Measurements from ENCODE around the gene ERG28. TPM values are rescaled to one million over a fixed set of nuclear protein-coding genes. Genes with fewer than 3 reads are reported as not detected.
A peak's percentile ranks its signal among the peaks of the same experiment; 100 is the strongest.

The ERG28 gene
- total RNA-seq, 3 donors from 2014 or later (not counting 1 experiment from before 2014, with no cell fraction given), result 10.5 to 11.1 (median 10.9) TPM

GRCh38 chr14:75662966-75663365, 2.3 kb upstream of the ERG28 start:
- Mint-ChIP-seq H3K27me3 (ENCODE audit: low read depth in 2 of 2) (no peaks in the 10 kb centered on the region), H3K4me1 (peaks cover 20 to 24% of the 10 kb centered on the region in 2 donors), H3K36me3 (no peaks in the 10 kb centered on the region), H3K27ac (no peak overlapping the region), H3K4me3 (peak overlapping the region; percentile 55), H3K9me3 (no peaks in the 10 kb centered on the region)
- Histone ChIP-seq H3K27me3 (ENCODE audit: control insufficient read depth, insufficient read depth, low read length) (no peaks in the 10 kb centered on the region), H3K9me3 (ENCODE audit: control insufficient read depth, insufficient read depth, low read length) (no peaks in the 10 kb centered on the region), H3K4me3 (ENCODE audit: low read length) (no peak overlapping the region), H3K36me3 (ENCODE audit: control insufficient read depth, insufficient read depth, low read length) (no peaks in the 10 kb centered on the region), H3K4me1 (ENCODE audit: control insufficient read depth, insufficient read depth, low read length) (peaks cover 10% of the 10 kb centered on the region), H3K27ac (ENCODE audit: low read length) (no peak overlapping the region)
- intact Hi-C loops (cut with micrococcal nuclease), result loop anchor here (5.0 kb wide), 1 partner anchor 951 kb away; the partner anchor contains the start of genes AREL1 and FCF1
- DNase-seq (no peak), ATAC-seq (no peak)
- WGBS (ENCODE audit: insufficient coverage), result 98% methylated on average over 3 of the region's 3 CpGs
- no peak for TF ChIP-seq CTCF (IDR thresholded peaks at IDR 0.05)

GRCh38 chr14:75661499-75661814, 781 bp upstream of the ERG28 start:
- no peak for TF ChIP-seq CTCF (IDR thresholded peaks at IDR 0.05)

GRCh38 chr14:75660238-75660629, 442 bp downstream of the ERG28 start:
- Mint-ChIP-seq H3K9me3 (no peaks in the 10 kb centered on the region), H3K36me3 (no peaks in the 10 kb centered on the region), H3K4me1 (peaks cover 20 to 24% of the 10 kb centered on the region in 2 donors), H3K27ac (peak overlapping the region; percentile 91 to 95), H3K4me3 (peak overlapping the region; percentile 91), H3K27me3 (ENCODE audit: low read depth in 2 of 2) (no peaks in the 10 kb centered on the region)
- no peak for TF ChIP-seq CTCF (IDR thresholded peaks at IDR 0.05)
- intact Hi-C loops (cut with micrococcal nuclease), result loop anchor here (2.0 to 5.0 kb wide), 2 partner anchors 325 to 948 kb away; partner anchors contain the start of genes AREL1, FCF1 and IFT43
- ATAC-seq (no peak), DNase-seq (no peak)
- Histone ChIP-seq H3K27me3 (ENCODE audit: control insufficient read depth, insufficient read depth, low read length) (no peaks in the 10 kb centered on the region), H3K4me3 (ENCODE audit: low read length) (peak overlapping the region; percentile 91), H3K9me3 (ENCODE audit: control insufficient read depth, insufficient read depth, low read length) (no peaks in the 10 kb centered on the region), H3K36me3 (ENCODE audit: control insufficient read depth, insufficient read depth, low read length) (peaks cover 7% of the 10 kb centered on the region), H3K27ac (ENCODE audit: low read length) (peak overlapping the region; percentile 90), H3K4me1 (ENCODE audit: control insufficient read depth, insufficient read depth, low read length) (peaks cover 10% of the 10 kb centered on the region)
- 9% methylated on average over 4 of the region's 4 CpGs for WGBS (ENCODE audit: insufficient coverage)

More at GRCh38 chr14:75661499-75661814, 781 bp upstream of the ERG28 start:
- Mint-ChIP-seq H3K9me3 (no peaks in the 10 kb centered on the region), H3K4me3 (peak overlapping the region; percentile 91), H3K4me1 (peaks cover 20 to 24% of the 10 kb centered on the region in 2 donors), H3K27me3 (ENCODE audit: low read depth in 2 of 2) (no peaks in the 10 kb centered on the region), H3K27ac (peak overlapping the region; percentile 91 to 95), H3K36me3 (no peaks in the 10 kb centered on the region)
- H3K27me3 ChIP-seq (ENCODE audit: control insufficient read depth, insufficient read depth, low read length), result no peaks in the 10 kb centered on the region
- 1% methylated on average over 18 of the region's 18 CpGs for WGBS (ENCODE audit: insufficient coverage)
- H3K9me3 ChIP-seq (ENCODE audit: control insufficient read depth, insufficient read depth, low read length), result no peaks in the 10 kb centered on the region
- peaks cover 10% of the 10 kb centered on the region for H3K4me1 ChIP-seq (ENCODE audit: control insufficient read depth, insufficient read depth, low read length)
- DNase-seq (no peak), ATAC-seq (no peak)
- peaks cover 3% of the 10 kb centered on the region for H3K36me3 ChIP-seq (ENCODE audit: control insufficient read depth, insufficient read depth, low read length)
- H3K27ac ChIP-seq (ENCODE audit: low read length), result peak overlapping the region; percentile 90
- peak overlapping the region; percentile 91 for H3K4me3 ChIP-seq (ENCODE audit: low read length)
- intact Hi-C loops (cut with micrococcal nuclease), result loop anchor here (2.0 to 5.0 kb wide), 2 partner anchors 323 to 949 kb away; partner anchors contain the start of genes AREL1, FCF1 and IFT43

- no CpG with 5 or more reads among the region's 2 CpGs for WGBS (ENCODE audit: insufficient coverage)
- Mint-ChIP-seq H3K36me3 (no peaks in the 10 kb centered on the region), H3K27me3 (ENCODE audit: low read depth in 2 of 2) (no peaks in the 10 kb centered on the region), H3K4me3 (no peak overlapping the region), H3K9me3 (no peaks in the 10 kb centered on the region), H3K27ac (peak overlapping the region; percentile 25 to 49), H3K4me1 (peaks cover 20 to 24% of the 10 kb centered on the region in 2 donors)
- peaks cover 10% of the 10 kb centered on the region for H3K4me1 ChIP-seq (ENCODE audit: control insufficient read depth, insufficient read depth, low read length)
- no peak for TF ChIP-seq CTCF (IDR thresholded peaks at IDR 0.05)
- no peak overlapping the region for H3K4me3 ChIP-seq (ENCODE audit: low read length)
- DNase-seq (no peak), ATAC-seq (no peak)
- H3K9me3 ChIP-seq (ENCODE audit: control insufficient read depth, insufficient read depth, low read length), result no peaks in the 10 kb centered on the region
- peaks cover 14% of the 10 kb centered on the region for H3K36me3 ChIP-seq (ENCODE audit: control insufficient read depth, insufficient read depth, low read length)
- no peaks in the 10 kb centered on the region for H3K27me3 ChIP-seq (ENCODE audit: control insufficient read depth, insufficient read depth, low read length)
- no peak overlapping the region for H3K27ac ChIP-seq (ENCODE audit: low read length)
- intact Hi-C loops (cut with micrococcal nuclease), result no loop called here
Measured at GRCh38 chr14:75658957-75659356, 1.7 kb downstream of the ERG28 start.
